NCI-H2081 (cell line): ENCODE data around the gene PLTP.
"Not testable (repeated sequence)": the region's sequence is repeated elsewhere in the genome, so short reads cannot be mapped to it uniquely, and the experiment has no call there.

Source experiments
- DNase-seq, 2 experiments: peaks; one replicate each; lab custom pipeline; 2025; lab: John Stamatoyannopoulos, UW

The PLTP gene

DNA sequence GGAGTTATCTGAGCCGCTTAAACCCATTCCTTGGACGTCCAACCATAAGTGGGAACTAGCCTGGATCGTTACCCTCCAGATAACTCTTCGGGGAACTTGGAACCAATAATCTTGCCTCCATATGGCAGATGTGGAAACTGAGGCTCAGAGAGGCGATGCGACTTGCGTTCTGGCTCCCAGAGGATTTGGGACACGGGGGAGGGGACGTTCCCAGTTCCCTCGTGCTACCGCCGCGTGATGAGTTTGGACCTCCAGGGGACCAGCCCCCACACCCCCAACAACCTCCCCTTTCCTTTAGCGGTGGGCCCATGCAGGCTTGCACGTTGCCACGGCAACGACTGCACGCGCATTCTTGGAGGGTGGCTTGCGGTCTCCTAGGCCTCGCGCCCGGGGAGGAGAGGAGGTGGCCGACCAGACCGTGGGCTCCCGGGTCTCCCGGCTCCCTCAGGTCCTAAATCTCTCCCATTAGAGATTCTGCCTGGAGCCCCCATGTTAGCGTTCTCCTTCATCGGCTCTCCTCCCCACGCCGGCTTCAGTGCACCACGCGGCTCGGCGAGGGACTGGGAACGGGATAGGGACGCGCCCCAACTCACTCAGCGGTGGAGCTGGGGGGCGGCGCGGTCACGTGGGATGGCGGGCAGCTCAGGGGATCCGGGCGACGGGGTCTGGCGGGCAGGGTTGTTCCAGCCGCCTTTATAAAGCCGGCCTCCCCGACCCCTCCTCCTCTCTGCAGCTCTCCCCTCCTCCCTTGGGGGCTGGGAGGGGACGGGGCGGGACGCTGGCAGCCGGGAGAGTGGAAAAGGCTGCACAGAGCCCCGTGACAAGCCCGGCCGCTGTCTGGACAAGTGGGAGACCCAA, at the start of gene PLTP:
Gene PLTP (minus strand): TSS at position 670 of the 858 bp plus-strand sequence. CDS start 703 bp downstream, outside the sequence.
- DNase-seq = no peak

DNA sequence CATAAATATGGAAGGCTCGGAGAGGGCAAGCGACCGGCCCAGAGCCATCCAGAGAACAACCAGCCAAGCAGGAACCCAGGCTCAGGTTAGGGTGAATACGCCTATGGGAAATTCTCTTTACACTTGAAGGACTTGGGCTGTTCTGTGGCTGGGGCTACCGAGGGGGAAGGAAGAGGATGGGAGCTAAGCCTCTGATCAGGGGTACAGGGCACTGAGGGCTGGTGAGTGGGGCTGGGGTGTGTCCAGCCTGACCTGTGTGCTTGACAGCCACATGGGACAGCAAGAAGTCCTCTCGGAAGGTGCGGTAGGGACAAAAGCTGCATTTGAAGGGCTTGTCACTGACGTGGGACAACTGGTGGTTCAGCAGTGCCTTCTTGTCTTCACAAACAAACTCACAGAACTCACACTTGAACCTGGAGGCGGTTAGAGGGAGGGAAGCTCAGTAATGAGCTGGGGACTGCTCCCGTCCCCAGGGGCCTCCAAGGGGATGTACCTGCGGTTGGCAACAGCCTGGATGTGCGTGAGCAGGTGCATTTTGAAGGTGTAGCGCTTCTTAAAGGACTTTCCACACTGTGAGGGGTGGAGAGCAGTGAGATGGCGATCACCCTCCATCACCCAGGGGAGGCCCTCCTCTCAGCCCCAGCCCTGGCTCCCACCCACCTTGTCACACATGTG, 48.1 kb upstream of the PLTP start:
- no peak for DNase-seq

DNA sequence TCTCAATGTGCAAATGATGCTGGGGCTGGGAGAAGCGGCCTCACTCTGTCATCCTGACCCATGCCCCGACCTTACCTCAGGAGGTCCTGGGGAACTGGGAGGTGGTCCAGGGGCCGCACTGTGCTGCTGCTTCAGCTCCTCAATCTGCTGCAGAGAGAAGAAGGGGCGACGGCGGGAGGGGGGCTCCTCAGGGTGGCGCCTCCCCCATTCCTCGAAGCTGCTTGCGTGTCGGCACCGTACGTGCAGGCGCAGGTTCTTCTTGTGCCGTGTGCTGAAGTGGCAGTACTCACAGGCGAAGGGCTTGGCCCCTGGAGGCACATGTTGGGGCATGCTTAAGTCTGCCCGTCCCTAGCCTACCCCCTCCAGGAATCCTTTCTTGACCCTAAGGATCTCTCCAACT, 47.2 kb upstream of the PLTP start:
- no peak for DNase-seq

- no peak for DNase-seq
These were observed 46.6 kb upstream of the PLTP start for GRCh38 chr20:45958593-45958992.

DNA sequence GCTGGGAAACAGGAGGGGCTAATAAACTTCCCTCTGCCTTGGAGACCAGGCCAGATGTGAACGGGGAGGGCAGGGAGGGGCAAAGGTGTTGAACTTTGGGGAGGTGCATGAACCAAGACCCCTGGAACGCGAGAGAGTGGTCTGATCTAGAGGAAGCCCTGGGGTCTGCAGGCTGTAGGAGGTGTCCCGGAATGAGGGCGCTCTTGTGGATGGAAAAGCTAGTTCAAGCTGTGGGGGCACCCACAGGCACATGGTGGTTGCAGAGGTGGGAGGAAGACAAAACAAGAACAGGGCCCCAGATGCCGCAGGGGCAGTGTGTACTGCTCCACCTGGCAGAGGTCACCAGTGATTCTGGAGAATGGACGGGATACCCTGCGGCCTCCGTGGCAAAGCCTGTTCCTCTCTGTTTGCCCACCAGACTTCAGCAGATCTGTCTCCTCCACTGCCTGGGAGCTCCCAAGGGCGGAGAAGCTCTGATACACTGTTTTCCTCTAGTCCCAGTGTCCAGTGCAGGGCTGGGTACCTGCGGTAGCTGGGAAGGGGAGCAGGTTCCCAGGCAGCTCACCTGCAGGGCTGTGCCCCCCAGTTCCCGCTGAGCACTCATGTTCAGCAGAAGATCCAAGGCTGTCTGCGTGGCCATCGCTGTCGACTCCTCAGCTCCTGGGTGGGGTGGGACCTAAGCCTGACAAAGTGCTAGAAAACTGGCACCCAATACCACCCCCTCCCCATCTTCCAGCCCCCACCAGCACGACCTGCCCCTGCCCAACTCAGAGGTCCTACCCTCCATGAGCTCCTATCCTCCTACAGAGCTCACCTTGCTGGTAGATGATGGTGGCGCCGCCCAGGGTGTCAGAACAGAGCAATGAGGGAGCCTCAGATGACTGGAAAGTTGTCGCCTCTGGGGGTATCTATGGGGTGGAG, 45.3 kb upstream of the PLTP start:
- DNase-seq = no peak

- DNase-seq = not testable (repeated sequence)
These were observed 44.4 kb upstream of the PLTP start for GRCh38 chr20:45956326-45956725.

DNA sequence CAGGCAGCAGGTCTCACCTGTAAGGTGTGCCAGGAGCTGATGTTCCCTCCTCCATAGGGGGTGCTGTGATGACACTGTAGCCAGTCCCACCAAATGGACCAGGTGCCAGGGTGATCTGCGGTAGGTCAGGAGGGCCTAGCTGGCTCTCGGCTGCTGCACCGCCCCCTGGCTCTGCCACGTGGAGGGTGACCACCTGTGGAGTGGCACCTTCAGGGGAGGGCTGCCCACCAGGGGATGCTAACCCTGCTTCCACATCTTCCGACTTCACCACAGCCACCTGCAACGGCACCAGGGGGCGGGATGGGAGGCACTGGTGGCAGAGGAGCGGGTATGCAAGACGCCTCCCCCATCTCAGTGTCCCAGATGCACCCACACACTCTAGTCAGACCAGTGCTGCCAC, 41.7 kb upstream of the PLTP start:
- no peak for DNase-seq

GRCh38 chr20:45952861-45953260, 40.9 kb upstream of the PLTP start:
- no peak for DNase-seq

GRCh38 chr20:45951925-45952834, 40.2 kb upstream of the PLTP start:
- no peak for DNase-seq

DNA sequence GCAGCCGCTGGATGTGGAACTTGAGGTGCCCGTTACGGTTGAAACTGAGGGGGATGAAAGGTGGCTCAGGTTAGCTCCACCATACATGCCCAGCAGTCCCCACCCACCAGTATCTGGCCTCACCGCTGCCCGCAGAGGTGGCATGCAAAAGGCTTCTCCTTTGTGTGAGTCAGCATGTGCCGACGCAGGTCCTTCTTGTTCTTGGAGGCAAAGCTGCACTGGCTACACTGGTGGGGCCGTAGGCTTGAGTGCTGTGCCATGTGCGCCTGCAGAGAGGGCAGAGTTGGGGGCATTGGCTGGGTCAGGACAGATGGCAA, 38.3 kb upstream of the PLTP start:
- no peak for DNase-seq

DNA sequence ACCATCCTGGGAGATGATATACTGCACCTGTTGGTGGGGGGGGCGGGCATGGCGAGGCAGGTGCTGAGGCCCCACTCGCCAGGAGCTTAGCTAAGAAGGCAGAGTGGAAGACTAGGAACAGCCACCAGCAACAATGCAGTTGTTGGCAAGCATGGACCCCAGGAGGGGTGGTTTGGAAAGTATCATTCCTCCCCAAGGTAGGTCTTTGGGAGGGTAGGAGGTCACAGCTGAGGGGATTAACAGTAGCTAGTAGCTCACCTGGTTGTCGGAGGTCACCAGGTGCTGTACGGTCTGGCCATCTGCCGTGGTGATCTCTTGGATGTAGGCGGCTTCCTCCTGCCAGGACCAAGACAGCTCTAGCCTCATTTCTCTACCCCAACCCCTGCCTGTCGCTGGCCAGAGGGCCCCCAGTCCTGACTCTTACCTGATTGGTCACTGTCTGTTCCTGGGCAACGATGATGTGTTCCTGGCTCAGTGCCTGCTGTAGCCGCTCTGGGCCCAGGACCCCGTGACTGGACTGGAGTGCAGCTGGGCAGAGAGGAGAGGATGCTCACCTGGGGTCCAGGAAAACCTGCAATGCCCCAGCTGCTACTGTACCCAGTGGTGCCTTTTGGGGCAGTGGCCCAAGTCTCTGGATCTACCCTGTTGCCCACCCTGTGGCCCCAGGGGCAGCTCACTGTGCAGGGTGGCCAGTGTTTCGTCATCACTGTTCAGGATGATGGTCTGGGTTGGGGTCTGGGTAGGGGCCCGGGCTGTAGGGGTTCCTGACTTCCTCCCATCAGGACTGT, 37.8 kb upstream of the PLTP start:
- DNase-seq = no peak

GRCh38 chr20:45948742-45949541, 37.0 kb upstream of the PLTP start:
- DNase-seq = no peak

DNA sequence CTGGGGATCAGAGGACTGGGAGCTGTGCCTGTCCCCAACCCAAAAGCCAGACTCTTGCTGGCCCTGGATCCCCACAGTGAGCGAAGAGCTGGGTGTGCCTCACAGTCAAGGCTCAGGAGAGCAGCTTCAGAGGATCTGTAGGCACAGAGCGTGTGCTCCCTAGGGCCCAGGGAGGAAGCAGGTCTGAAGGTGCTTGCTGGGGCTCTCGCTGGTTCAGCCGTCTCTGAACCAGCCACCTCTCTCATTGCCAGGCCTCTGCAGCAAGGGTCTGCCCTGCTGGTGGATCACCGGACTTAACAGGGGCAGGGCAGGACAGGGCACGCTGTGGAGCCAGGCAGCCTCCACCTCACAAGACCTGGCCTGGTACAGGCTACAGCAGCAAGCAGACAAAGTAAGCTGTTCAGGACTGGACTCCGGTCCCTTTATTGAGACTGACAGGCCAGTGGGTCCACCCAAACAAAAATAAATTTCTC, 36.3 kb upstream of the PLTP start:
- DNase-seq = no peak

DNA sequence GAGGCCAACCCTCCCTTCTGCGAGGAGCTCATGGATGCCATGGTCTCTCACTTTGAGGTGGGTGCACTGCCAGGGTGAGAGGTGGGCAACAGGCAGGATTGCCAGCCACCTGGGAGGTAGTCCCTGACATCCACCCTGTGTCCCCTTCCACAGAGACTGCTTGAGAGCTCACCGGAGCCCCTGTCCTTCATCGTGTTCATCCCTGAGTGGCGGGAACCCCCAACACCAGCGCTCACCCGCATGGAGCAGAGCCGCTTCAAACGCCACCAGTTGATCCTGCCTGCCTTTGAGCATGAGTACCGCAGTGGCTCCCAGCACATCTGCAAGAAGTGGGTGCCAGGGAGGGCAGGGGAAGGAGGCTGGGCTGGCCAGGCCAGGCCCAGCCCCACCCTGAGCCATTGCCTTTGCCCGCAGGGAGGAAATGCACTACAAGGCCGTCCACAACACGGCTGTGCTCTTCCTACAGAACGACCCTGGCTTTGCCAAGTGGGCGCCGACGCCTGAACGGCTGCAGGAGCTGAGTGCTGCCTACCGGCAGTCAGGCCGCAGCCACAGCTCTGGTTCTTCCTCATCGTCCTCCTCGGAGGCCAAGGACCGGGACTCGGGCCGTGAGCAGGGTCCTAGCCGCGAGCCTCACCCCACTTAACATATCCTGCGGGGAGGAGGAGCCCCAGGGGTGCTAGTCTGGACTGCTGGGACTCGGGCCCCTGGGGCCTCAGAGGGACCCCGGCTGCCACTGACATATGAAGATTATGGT, 35.3 kb upstream of the PLTP start:
- no peak for DNase-seq

DNA sequence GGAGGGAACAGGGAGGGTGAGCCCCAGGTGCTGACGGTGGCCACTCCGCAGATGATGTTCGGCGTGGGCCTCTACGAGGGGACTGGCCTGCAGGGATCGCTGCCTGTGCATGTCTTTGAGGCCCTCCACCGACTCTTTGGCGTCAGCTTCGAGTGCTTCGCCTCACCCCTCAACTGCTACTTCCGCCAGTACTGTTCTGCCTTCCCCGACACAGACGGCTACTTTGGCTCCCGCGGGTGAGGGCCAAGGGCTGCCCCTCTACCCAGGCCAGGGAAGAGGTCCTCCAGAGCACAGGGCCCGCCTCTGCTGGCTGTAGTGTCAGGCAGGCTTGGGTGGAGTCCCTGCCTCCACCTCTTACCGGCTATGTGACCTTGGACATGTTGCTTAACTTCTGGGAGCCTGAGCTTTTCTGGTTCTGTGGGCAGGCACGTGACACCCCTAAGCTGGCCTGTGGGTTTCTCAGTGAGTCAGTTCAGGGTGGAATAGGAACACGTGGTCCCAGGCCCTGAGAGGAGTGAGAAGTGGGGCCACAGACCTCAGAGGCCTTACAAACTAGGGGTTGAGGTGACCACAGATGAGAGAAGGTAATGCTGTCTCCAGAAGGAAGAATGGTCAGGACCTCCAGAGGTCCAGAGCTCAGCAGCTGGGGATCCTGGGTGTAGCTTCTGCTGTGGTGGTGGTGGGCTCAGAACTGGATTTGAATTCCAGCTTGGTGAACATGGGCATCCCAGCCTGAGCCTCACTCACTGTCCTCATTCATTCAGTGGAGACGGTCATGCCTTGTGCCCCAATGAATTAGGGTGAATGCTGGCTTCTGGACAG, 34.4 kb upstream of the PLTP start:
- no peak for DNase-seq

DNA sequence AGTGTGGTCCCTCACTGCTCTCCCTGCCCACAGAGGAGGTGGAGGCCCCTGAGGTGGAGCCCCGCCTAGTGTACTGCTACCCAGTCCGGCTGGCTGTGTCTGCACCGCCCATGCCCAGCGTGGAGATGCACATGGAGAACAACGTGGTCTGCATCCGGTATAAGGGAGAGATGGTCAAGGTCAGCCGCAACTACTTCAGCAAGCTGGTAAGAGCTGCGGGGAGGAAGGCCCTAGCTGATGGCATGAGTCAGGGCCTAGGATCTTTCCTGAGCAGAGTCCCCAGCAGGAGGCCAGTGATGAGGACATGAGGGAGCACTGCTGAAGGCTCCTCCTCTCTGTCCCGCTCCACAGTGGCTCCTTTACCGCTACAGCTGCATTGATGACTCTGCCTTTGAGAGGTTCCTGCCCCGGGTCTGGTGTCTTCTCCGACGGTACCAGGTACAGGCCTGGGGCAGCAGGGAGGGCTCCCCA, 33.8 kb upstream of the PLTP start:
- DNase-seq = no peak

GRCh38 chr20:45944965-45945677, 33.2 kb upstream of the PLTP start:
- no peak for DNase-seq
